ENCODE measurements around the gene ATP6AP1.

Gene ATP6AP1

DNA sequence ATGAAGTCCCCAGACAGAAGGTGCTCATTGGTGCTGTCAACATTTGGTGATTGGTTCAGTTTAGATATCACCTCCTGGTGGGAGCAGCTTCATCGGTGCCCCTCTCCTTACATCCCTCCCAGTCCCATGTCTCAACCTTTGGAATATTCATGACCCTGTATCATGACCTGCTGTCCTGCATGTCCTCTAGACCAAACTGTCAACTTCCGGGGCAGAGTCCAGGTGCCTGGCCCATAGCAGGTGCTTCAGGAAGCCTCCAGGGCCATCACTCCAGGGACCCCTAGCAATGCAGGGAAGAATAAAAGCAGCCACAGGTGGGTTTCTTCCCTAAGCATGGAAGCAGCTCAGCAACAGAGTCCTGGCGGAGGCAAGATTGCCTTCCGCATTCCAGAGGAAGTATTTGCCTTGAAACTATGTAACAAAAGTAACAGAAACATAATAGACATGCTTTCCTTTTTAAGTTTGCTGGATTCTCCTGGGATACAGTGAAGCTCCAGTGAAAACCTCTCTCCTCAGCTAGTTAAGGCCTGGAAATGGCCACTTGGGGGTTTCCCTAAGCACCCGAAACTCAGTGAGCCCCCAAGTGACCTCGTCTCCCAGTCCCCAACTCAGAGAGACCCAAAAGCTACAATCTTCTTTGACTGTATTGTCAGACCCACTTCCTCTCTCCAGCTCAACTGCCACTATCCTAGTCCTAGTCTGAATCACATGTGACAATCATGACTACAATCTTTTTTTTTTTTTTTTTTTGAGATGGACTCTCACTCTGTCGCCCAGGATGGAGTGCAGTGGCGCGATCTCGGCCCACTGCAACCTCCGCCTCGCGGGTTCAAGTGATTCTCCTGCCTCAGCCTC is 1.3 kb upstream of the ATP6AP1 start:
- H3K27ac ChIP-seq, result no peak overlapping the region
- TF ChIP-seq, protein P1, sequence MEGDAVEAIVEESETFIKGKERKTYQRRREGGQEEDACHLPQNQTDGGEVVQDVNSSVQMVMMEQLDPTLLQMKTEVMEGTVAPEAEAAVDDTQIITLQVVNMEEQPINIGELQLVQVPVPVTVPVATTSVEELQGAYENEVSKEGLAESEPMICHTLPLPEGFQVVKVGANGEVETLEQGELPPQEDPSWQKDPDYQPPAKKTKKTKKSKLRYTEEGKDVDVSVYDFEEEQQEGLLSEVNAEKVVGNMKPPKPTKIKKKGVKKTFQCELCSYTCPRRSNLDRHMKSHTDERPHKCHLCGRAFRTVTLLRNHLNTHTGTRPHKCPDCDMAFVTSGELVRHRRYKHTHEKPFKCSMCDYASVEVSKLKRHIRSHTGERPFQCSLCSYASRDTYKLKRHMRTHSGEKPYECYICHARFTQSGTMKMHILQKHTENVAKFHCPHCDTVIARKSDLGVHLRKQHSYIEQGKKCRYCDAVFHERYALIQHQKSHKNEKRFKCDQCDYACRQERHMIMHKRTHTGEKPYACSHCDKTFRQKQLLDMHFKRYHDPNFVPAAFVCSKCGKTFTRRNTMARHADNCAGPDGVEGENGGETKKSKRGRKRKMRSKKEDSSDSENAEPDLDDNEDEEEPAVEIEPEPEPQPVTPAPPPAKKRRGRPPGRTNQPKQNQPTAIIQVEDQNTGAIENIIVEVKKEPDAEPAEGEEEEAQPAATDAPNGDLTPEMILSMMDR (IDR thresholded peaks at IDR 0.05), result no peak

DNA sequence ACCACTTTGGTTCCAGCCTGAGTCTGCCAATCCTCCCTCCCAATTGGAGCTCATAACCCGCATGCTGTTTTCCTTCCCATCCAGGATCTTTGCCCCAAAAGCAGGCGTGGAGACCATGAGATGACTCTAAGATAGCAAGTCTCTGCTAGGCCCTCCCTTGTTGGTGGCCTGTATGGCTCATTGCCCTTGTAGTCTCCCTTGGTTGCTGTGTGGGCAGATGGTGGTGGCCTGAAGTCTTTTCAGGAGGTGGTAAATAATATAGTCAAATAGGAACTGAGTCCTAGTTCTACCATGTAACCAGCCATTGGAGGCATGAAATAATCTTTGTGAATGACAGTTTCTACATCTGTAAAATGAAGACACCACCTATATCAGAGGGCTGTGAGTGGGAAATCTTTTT is 1.2 kb downstream of the ATP6AP1 start:
- H3K27ac ChIP-seq, result no peak overlapping the region
- TF ChIP-seq, protein P1 (IDR thresholded peaks at IDR 0.05), result no peak

DNA sequence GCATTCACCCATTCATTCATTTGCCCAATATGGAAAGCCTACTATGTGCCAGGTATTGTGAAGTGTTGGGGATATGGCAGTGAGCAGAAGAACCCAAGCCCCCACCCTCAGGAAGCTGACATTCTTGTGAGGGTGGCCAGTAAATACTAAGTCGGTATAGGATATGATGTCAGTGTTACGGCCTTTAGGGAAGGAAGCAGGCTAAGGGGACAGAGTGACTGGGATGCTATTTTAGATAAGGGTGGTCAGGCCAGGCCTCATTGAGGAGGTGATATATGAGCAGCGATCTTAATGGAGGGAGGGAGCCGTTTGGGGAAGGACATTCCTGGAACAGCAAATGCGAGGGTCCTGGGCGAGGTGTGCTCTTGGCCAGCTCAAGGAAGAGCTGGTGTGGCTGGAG is 2.0 kb downstream of the ATP6AP1 start:
- TF ChIP-seq, protein P1 (IDR thresholded peaks at IDR 0.05), result no peak
- no peak for TF ChIP-seq ZFX (IDR thresholded peaks at IDR 0.05; ENCODE audit: borderline replicate concordance)
- H3K27ac ChIP-seq, result 0 out of 2 replicates have a peak overlapping the region, but pooled peaks have one; percentile 7

DNA sequence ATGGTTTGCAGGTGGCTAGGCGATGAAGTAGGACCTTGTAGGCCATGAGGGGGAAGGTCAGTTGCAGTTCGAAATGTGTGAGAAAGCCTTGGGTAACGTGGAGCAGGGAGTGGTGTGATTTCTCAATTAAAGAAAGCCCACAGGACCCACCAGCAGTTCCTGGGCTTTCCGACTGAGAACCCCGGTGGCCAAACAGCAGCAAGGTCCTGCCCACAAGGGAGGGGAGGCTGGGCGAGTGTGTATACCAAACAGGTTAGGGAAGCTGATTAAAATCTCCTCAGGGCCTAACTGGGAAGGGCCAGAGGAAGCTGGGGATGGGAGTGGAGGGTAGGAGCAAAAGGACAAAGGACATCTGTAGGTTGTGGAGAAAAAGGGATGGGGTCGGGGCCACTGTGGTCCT is 2.4 kb downstream of the ATP6AP1 start:
- TF ChIP-seq, protein P1 (IDR thresholded peaks at IDR 0.05), result no peak
- TF ChIP-seq ZFX (IDR thresholded peaks at IDR 0.05; ENCODE audit: borderline replicate concordance), result no peak
- H3K27ac ChIP-seq, result 0 out of 2 replicates have a peak overlapping the region, but pooled peaks have one; percentile 7

DNA sequence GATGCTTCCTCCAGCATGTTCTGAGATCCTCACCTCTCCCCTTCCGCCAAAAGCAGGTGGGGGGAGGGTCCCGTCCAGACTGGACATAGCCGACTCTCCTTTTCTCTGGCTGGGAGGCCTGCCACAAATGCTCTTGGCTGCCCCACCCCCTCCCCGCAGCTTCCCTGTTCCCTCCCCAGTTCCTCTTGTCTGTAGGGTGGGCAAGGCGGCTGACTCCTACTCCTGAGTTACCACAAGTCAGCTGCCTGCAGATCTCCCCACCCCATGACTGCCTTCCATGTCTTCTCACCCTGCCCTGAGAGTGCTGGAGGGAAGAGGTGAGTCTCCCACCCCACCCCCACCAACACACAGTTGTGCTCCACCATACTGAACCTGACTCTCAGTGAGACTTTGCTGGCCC is 2.9 kb downstream of the ATP6AP1 start:
- H3K27ac ChIP-seq, result no peak overlapping the region
- TF ChIP-seq, protein P1 (IDR thresholded peaks at IDR 0.05), result no peak
- TF ChIP-seq ZFX (IDR thresholded peaks at IDR 0.05; ENCODE audit: borderline replicate concordance), result no peak

DNA sequence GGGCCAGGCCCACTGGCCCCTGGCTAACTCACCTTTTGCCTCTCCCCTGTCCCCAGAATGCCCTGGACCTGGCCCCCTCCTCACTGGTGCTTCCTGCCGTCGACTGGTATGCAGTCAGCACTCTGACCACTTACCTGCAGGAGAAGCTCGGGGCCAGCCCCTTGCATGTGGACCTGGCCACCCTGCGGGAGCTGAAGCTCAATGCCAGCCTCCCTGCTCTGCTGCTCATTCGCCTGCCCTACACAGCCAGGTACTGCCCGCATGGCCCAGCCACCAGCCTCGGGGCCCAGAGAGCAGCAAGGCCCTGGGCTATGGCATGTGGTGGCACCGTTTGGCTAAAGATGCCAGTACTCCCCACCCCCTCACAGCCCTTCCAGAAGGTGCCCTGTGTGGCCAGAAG is 3.7 kb downstream of the ATP6AP1 start:
- no peak overlapping the region for H3K27ac ChIP-seq

DNA sequence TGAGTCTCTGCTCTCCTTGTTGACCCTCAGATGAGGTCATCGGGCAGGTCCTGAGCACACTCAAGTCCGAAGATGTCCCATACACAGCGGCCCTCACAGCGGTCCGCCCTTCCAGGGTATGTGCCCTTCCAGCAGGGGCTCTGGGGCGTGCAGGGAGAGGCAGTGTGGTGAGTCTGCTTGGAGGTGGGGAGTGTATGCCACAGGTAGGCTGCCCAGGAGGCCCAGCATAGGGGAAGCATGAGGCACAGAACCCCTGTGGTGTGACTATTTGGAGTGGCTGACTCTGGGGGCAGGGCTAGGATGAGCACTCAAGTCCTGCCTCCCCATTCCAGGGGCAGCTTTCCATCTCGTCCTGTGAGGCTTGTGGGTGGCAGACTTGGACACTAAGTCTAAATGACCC is 5.1 kb downstream of the ATP6AP1 start:
- TF ChIP-seq, protein P1 (IDR thresholded peaks at IDR 0.05), result no peak
- no peak for TF ChIP-seq ZFX (IDR thresholded peaks at IDR 0.05; ENCODE audit: borderline replicate concordance)
- H3K27ac ChIP-seq, result no peak overlapping the region

More for the DNA sequence above, 3.7 kb downstream of the ATP6AP1 start:
- TF ChIP-seq ZFX (IDR thresholded peaks at IDR 0.05; ENCODE audit: borderline replicate concordance), result no peak
- TF ChIP-seq, protein P1 (IDR thresholded peaks at IDR 0.05), result no peak
